ENCODE measurements around the gene POLR3K.
"Not testable (repeated sequence)": the region's sequence is repeated elsewhere in the genome, so short reads cannot be mapped to it uniquely, and the experiment has no call there.

POLR3K gene

GRCh38 chr16:63998-64913 lies 10.8 kb upstream of the POLR3K start:
- no peak for DNase-seq

DNA sequence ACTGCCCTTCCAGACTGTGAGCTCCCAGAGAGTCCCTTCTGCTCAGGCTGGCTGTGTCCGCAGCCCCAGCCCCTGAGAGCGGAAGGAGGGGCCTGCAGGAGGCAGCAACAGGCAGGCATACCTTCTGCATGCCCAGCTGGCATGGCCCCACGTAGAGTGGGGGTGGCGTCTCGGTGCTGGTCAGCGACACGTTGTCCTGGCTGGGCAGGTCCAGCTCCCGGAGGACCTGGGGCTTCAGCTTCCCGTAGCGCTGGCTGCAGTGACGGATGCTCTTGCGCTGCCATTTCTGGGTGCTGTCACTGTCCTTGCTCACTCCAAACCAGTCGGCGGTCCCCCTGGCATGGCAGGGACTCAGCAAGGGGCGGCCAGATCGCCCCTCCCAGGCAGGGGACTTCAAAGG lies 10.1 kb upstream of the POLR3K start:
- no peak for DNase-seq

DNA sequence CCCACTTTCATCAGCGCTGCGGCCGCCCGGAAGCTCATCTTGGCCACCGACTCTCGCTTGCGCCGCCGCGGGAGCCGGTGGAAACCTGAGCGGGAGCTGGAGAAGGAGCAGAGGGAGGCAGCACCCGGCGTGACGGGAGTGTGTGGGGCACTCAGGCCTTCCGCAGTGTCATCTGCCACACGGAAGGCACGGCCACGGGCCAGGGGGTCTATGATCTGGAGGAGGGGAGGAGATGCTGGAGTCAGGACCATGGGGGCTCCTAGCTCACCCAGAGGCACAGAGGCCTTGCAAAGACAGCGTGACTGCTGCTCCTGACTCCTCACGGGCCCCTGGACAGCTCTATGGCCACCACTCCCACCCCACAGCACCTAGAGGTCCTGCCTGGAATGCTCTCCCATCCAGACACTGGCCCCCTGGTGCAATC lies 9.6 kb upstream of the POLR3K start:
- no peak for DNase-seq

- DNase-seq: no peak
Measured at GRCh38 chr16:62283-62967, 9.0 kb upstream of the POLR3K start.

DNA sequence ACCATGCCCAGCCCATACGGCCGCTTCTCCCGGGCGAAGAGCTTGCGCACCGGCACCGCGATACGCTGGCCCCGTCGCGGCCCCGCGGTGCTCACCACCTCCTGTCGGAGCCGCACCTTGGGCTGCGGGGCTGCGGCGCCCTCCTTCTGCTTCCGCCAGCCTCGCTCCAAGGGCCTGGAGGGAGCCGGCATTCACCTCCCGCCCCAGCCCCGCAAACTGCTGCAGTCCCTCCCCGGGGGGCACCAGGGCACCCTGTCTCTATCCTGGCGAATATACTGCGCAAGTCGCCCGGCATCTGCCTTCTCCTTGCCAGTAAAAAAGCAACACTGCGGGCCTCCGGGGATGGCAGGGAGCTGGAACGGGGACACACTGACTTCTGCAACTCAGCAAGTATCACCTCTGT lies 8.5 kb upstream of the POLR3K start:
- DNase-seq: no peak

DNA sequence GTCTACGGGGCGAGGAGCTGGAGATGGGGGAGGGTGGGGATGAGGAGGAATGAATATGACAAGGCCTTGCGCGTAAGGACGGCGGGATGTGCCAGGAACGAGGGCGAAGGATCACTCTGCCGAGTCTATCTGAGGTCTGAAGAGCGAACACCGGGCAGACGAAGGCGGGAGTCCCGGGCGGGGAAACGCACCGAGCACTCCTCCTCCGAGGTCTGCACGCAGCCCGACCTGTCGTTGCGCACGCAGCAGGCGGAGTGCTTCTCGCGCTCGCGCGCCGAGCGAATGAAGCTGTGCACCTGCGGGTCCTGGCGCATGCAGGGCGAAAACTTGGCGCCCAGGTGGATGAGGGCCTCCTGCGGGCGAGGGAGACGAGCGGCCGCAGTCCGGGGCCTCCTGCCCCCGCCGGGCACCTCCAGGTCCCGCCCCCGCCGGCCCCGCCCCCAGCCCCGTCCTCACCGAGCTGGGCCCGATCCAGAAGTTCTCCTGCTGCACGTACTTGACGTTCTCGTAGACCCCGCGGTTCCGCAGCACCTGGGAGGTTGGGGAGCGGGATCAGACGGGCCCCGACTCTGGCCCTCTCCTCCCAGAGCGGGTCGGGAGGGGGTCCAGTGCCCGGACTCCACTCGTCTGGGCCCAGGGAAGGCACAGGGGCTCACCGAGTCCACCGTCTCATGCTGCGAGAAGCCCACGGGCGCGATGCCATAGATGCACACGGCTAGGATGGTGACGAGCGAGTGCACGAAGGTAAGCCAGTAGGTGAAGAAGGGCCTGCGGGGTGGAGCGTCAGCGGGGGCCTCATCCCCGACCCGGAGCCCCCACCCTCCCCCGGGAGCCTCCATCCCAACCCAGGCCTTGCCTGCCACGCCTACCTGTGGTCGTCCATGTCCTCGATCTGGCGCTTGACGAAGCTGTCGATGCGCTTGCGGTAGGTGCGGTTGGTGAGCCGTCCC lies 7.8 kb upstream of the POLR3K start:
- no peak for DNase-seq

- no peak for DNase-seq
Measured at GRCh38 chr16:60166-60565, 6.8 kb upstream of the POLR3K start.

- no peak for DNase-seq
Measured at GRCh38 chr16:59440-60059, 6.1 kb upstream of the POLR3K start.

GRCh38 chr16:58491-59439 lies 5.4 kb upstream of the POLR3K start:
- no peak for DNase-seq

GRCh38 chr16:57711-58110 lies 4.3 kb upstream of the POLR3K start:
- no peak for DNase-seq

- DNase-seq: no peak
Measured at GRCh38 chr16:56231-56927, 3.0 kb upstream of the POLR3K start.

GRCh38 chr16:55571-56136 lies 2.2 kb upstream of the POLR3K start:
- no peak for DNase-seq

DNA sequence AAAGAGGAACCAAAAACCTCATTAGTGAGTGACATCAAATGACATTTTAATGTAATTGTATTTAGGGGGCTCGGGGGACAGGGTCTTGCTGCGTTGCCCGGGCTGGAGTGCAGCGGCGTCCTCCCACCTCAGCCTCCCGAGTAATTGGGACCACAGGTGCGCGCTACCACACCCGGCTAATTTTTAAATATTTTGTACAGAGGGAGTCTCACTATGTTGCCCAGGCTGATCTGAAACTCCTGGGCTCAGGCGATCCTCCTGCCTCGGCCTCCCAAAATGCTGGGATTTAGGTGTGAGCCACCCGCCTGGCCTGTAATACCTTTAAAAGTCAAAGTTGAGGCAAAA lies 801 bp upstream of the POLR3K start:
- DNase-seq: no peak

- DNase-seq: no peak
Measured at GRCh38 chr16:50769-51591, 2.4 kb downstream of the POLR3K start.

DNA sequence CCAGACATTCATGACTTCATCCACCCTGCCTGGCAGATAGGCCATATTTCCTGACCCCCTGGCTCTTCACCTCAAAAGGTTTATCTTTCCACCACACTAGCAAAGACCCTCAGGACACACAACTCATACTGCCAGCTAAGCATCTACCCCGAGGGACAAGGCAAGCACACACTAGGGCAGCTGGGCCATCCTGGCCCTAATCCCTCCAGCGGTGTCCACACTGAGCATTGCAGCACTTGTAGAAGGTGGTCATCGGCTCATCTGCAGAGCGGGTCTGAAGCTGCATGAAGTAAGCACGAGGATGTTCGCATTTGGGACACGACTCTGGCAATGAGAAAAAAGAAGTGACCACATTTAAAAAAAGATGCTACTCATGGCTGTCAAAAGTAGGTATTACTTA lies 6.2 kb downstream of the POLR3K start:
- no peak for DNase-seq

- DNase-seq: not testable (repeated sequence)
Measured at GRCh38 chr16:46510-46909, 6.9 kb downstream of the POLR3K start.

- DNase-seq: no peak
Measured at GRCh38 chr16:45454-45853, 8.0 kb downstream of the POLR3K start.

GRCh38 chr16:44655-45054 lies 8.8 kb downstream of the POLR3K start:
- DNase-seq: no peak

GRCh38 chr16:43294-43693 lies 10.1 kb downstream of the POLR3K start:
- DNase-seq: no peak

GRCh38 chr16:42691-43090 lies 10.7 kb downstream of the POLR3K start:
- no peak for DNase-seq
